LNCaP clone FGC (cell line): ENCODE data around the gene ZBED1.

ENCODE experiments used
- DNase-seq: peaks from one replicate; pipeline ENCODE4 v3.0.0-alpha.2; 2011; ENCODE audit warnings: low read depth
- H3K4me3 ChIP-seq: 2 replicates; pipeline ENCODE4 v1.5.1; 2011; ENCODE audit warnings: mild to moderate bottlenecking, low read depth, low read length, control low read depth
- CTCF ChIP-seq: IDR thresholded peaks from 2 replicates; pipeline ENCODE4 v1.5.1; 2012; ENCODE audit warnings: mild to moderate bottlenecking; ENCODE audit not compliant: control insufficient read depth, insufficient read depth; ENCODE audit errors: extremely low read depth

ZBED1 gene

GRCh38 chrX:2495595-2495994, 5.2 kb downstream of the ZBED1 start:
- no peak for DNase-seq
- no peak for TF ChIP-seq CTCF
- H3K4me3 ChIP-seq, result no peak overlapping the region

GRCh38 chrX:2492531-2493218, 8.1 kb downstream of the ZBED1 start:
- DNase-seq, result no peak
- no peak overlapping the region for H3K4me3 ChIP-seq
- no peak for TF ChIP-seq CTCF

- no peak overlapping the region for H3K4me3 ChIP-seq
- TF ChIP-seq CTCF, result no peak
- DNase-seq, result no peak
Observed at GRCh38 chrX:2490634-2491033, 10.1 kb downstream of the ZBED1 start.

GRCh38 chrX:2489446-2490445, 11.0 kb downstream of the ZBED1 start:
- no peak for DNase-seq
- H3K4me3 ChIP-seq, result no peak overlapping the region
- TF ChIP-seq CTCF, result no peak

- no peak for TF ChIP-seq CTCF
- DNase-seq, result no peak
- no peak overlapping the region for H3K4me3 ChIP-seq
Observed at GRCh38 chrX:2488621-2489285, 12.0 kb downstream of the ZBED1 start.

DNA sequence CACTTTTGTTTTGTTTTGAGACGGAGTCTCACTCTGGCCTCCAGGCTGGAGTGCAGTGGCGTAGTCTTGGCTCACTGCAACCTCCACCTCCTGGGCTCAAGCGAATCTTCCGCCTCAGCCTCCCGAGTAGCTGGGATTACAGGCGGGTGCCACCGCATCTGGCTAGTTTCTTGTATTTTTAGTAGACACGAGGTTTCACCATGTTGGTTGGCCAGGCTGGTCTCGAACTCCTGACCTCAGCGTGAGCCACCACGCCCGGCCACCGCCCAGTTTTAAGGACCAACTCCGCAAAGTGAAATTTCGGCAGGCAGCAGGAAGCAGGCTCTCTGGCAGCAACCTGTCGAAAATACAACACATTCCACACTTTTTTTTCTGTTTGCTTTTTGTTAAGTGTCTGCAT, 13.4 kb downstream of the ZBED1 start:
- no peak overlapping the region for H3K4me3 ChIP-seq
- no peak for DNase-seq
- TF ChIP-seq CTCF, result no peak
